ENCODE results near the gene PRCC. TPM values are rescaled to one million over a fixed set of nuclear protein-coding genes. Genes with fewer than 3 reads are reported as not detected.

The PRCC gene
- total and polyA plus RNA-seq, 2 of the 4 experiments (the other 2 are of a cell fraction), result 10.6 to 59.6 TPM

DNA sequence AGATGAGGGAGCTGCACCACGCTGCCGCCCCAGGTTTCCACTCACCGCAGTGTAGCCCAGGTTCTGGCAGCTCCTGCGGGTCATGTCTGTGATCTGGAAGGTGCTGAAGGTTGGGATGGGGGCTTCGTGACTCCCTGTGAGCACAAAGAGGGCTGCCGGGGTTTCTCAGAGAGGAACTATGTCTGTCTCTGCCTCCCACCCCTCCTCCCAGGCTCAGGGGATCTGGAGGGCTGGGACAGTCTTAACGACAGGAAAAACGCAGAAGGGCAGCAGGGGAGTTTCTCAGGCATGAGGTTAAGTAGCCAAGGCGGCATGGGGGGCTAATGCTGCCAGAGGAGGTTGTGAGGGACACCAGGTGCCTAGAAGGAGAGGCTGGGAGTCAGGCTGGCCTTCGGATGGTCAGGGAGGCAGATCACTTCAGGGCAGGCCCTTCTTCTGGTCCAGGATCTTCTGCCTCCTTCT lies 48.7 kb downstream of the PRCC start:
- Histone ChIP-seq H3K27ac (ENCODE audit: insufficient read depth, low read length) (no peak overlapping the region), H3K14ac (replicated peaks; ENCODE audit: low read depth, low read length) (no peak overlapping the region), H2AFZ (replicated peaks; ENCODE audit: low read length, poor library complexity) (peak overlapping the region; percentile 78), H2BK5ac (ENCODE audit: low read depth, low read length, poor library complexity, severe bottlenecking) (no peak overlapping the region), H3K18ac (ENCODE audit: low read depth, low read length) (no peak overlapping the region), H4K8ac (ENCODE audit: low read depth in 2 of 2, low read length in 2 of 2) (no peak overlapping the region; a peak in 1 of 4 replicates), H3K9me1 (ENCODE audit: insufficient read depth, low read length) (no peaks in the 10 kb centered on the region; the same call in 1 of the 2 replicates), H2BK20ac (ENCODE audit: low read depth, low read length) (no peak overlapping the region), H3K4me2 (ENCODE audit: low read depth, low read length) (no peak overlapping the region), H2BK120ac (ENCODE audit: low read depth, low read length) (no peak overlapping the region), H3K27me3 (ENCODE audit: control insufficient read depth, insufficient read depth, low read length) (peaks cover 29% of the 10 kb centered on the region), H3K4me1 (ENCODE audit: control insufficient read depth, insufficient read depth, low read length) (peaks cover 14% of the 10 kb centered on the region), H3K4me3 (ENCODE audit: insufficient read depth, low read depth, low read length) (no peak overlapping the region), H3K4ac (ENCODE audit: low read depth, low read length) (no peak overlapping the region), H3K23ac (ENCODE audit: low read depth, low read length) (no peak overlapping the region), H2AK5ac (ENCODE audit: low read depth, low read length) (no peak overlapping the region; the same call in 1 of the 2 replicates), H3K9ac (ENCODE audit: low read depth, low read length) (no peak overlapping the region), H3K79me1 (ENCODE audit: low read depth in 1 of 2, low read length in 2 of 2) (no peaks in the 10 kb centered on the region), H4K91ac (ENCODE audit: insufficient read depth, low read depth, low read length) (no peak overlapping the region), H3K9me3 (ENCODE audit: control insufficient read depth, insufficient read depth, low read length) (no peaks in the 10 kb centered on the region), H2BK15ac (ENCODE audit: low read depth, low read length) (no peak overlapping the region), H4K20me1 (ENCODE audit: insufficient read depth, low read length) (no peaks in the 10 kb centered on the region; the same call in 1 of the 2 replicates), H4K5ac (ENCODE audit: low read depth, low read length) (no peak overlapping the region), H2AK9ac (replicated peaks; ENCODE audit: low read depth, low read length, poor library complexity) (no peak overlapping the region), H3K56ac (ENCODE audit: extremely low read depth, insufficient read depth, low read length) (no peak overlapping the region), H3K36me3 (ENCODE audit: control insufficient read depth, insufficient read depth, low read length) (no peaks in the 10 kb centered on the region)
- DNase-seq, result no peak
- 62% methylated on average over 2 of the region's 10 CpGs; no CpG with 5 or more reads in 1 of the 2 experiments for WGBS, 2 experiments (ENCODE audit: extremely low coverage in 2 of 2, insufficient read length in 1 of 2)
- TF ChIP-seq NFE2L2 (IDR thresholded peaks at IDR 0.05; ENCODE audit: low read depth, low read length) (no peak), RFX5 (IDR thresholded peaks at IDR 0.05; ENCODE audit: low read depth, low read length) (no peak), FOS (IDR thresholded peaks at IDR 0.05; ENCODE audit: low read depth, low read length) (no peak), BHLHE40 (IDR thresholded peaks at IDR 0.05; ENCODE audit: low read depth, low read length) (no peak), SMC3 (IDR thresholded peaks at IDR 0.05; ENCODE audit: low read depth, low read length) (no peak), RAD21 (IDR thresholded peaks at IDR 0.05; ENCODE audit: low read length) (no peak), MAFK (IDR thresholded peaks at IDR 0.05; ENCODE audit: low read depth, low read length) (no peak), CHD1 (IDR thresholded peaks at IDR 0.05; ENCODE audit: low read depth, low read length) (no peak), CEBPB (IDR thresholded peaks at IDR 0.05; ENCODE audit: low read depth, low read length) (no peak), RCOR1 (IDR thresholded peaks at IDR 0.05; ENCODE audit: insufficient replicate concordance, low read length) (no peak), POLR2A (IDR thresholded peaks at IDR 0.05; ENCODE audit: low read depth, low read length) (no peak), MXI1 (IDR thresholded peaks at IDR 0.05; ENCODE audit: borderline replicate concordance, low read depth, low read length) (no peak)
- TF ChIP-seq, protein P1, sequence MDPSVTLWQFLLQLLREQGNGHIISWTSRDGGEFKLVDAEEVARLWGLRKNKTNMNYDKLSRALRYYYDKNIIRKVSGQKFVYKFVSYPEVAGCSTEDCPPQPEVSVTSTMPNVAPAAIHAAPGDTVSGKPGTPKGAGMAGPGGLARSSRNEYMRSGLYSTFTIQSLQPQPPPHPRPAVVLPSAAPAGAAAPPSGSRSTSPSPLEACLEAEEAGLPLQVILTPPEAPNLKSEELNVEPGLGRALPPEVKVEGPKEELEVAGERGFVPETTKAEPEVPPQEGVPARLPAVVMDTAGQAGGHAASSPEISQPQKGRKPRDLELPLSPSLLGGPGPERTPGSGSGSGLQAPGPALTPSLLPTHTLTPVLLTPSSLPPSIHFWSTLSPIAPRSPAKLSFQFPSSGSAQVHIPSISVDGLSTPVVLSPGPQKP (IDR thresholded peaks at IDR 0.05; ENCODE audit: borderline replicate concordance, low read depth, low read length), result no peak
- TF ChIP-seq, protein P2, sequence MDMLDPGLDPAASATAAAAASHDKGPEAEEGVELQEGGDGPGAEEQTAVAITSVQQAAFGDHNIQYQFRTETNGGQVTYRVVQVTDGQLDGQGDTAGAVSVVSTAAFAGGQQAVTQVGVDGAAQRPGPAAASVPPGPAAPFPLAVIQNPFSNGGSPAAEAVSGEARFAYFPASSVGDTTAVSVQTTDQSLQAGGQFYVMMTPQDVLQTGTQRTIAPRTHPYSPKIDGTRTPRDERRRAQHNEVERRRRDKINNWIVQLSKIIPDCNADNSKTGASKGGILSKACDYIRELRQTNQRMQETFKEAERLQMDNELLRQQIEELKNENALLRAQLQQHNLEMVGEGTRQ (IDR thresholded peaks at IDR 0.05; ENCODE audit: low read depth, low read length), result no peak
- TF ChIP-seq, protein P3, sequence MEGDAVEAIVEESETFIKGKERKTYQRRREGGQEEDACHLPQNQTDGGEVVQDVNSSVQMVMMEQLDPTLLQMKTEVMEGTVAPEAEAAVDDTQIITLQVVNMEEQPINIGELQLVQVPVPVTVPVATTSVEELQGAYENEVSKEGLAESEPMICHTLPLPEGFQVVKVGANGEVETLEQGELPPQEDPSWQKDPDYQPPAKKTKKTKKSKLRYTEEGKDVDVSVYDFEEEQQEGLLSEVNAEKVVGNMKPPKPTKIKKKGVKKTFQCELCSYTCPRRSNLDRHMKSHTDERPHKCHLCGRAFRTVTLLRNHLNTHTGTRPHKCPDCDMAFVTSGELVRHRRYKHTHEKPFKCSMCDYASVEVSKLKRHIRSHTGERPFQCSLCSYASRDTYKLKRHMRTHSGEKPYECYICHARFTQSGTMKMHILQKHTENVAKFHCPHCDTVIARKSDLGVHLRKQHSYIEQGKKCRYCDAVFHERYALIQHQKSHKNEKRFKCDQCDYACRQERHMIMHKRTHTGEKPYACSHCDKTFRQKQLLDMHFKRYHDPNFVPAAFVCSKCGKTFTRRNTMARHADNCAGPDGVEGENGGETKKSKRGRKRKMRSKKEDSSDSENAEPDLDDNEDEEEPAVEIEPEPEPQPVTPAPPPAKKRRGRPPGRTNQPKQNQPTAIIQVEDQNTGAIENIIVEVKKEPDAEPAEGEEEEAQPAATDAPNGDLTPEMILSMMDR (conservative IDR thresholded peaks at IDR 0.05; ENCODE audit: low read depth, low read length), result no peak
- CTCF ChIA-PET, result no interaction called here
- dilution Hi-C loops (cut with HindIII; ENCODE audit: low sequenced_read_pairs, unreplicated experiment), result no loop called here
- no peak for ATAC-seq (ENCODE audit: low read depth)
- in situ Hi-C loops (cut with MboI; ENCODE audit: low sequenced_read_pairs), result no loop called here
- intact Hi-C loops (cut with micrococcal nuclease), result no loop called here
- no TSS peak for BruUV-seq (replicated peaks)
- POLR2A ChIA-PET (ENCODE audit: unreplicated experiment), result no interaction called here

All from IMR-90 (cell line).